GM19193 (cell line): ENCODE results near the gene EEF1G.

ENCODE experiments used
- POLR2A ChIP-seq: IDR thresholded peaks from 4 replicates; pipeline ENCODE4 v1.6.1; 2011; ENCODE audit not compliant: insufficient read depth, insufficient read length; ENCODE audit errors: extremely low read depth

The EEF1G gene

DNA sequence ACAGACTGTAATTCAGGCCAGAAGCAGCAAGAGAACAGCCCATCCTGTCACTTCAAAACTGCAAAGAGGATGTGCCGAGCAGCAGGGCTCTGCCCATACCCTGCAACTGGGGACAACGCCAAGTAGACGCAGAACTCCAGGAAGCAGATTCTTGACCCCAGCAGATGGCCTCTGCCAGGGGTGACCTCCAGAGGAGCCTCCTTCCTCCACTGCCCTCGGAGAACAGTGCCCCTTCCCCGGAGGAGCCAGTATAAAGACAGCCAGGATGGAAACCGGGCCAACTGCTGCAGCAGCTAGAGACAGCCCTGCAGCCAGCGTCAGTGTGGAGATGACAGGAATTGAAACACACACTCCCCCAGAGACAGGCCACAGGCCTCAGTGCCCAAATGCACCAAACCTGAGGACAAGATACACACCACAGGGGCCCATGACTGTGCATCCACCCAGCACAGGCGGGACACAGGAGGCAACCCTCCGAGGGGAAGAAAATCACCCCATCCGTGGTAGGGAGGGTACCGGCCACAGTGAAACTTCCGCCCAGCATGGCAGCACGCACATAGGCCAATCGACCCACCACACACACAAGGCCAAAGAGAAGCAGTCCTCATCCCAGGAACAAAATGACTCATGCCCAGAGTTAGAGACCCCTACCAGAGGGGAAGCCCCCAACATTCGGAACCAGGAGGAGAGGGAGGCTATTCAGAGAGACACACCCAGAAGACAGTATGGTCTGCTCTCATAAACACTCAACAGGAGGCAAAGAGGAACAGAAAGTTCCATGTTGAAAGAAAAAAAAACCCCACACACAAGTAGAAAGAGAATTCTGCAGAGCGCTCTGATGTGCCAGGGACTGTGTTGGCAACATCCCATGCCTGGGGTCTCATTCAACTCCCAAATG is 32.6 kb downstream of the EEF1G start:
- TF ChIP-seq POLR2A, result peak; percentile 42

GRCh38 chr11:62539238-62539925 is 34.3 kb downstream of the EEF1G start:
- no peak for TF ChIP-seq POLR2A

DNA sequence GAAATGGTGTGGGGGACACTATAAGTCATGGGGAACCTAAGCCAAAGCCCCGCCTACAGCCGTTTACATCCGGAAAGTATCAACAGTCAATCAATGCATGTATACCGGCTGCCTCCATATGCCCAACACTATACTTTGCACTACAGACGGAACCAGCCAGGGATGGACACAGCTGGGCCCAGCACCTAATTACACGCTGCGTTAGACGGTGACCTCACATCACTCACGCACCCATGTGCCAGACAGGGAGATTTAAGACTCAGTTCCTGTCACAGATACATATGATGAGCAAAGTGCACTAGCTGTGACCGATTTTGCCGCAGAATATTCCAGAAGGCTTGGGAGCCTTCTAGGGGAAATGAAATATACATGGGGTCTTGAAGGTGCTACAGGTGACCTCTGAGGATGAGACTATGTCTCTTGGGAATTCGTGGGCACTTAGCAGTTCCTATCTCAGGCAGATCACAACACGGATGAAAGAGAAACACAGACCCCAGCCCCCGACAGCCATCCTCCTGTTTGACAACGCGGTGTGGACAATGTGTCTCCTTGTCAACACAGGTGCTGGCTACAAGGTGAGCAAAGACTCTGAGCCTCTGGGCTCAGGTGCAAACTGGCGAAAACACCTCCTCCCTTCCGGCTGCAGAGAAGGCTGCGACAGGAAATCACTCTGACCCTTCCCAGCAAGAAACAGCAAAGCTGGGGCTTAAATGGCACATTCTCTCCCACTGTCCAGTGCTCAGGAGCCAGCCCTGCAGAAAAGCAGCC is 35.0 kb downstream of the EEF1G start:
- TF ChIP-seq POLR2A, result no peak

DNA sequence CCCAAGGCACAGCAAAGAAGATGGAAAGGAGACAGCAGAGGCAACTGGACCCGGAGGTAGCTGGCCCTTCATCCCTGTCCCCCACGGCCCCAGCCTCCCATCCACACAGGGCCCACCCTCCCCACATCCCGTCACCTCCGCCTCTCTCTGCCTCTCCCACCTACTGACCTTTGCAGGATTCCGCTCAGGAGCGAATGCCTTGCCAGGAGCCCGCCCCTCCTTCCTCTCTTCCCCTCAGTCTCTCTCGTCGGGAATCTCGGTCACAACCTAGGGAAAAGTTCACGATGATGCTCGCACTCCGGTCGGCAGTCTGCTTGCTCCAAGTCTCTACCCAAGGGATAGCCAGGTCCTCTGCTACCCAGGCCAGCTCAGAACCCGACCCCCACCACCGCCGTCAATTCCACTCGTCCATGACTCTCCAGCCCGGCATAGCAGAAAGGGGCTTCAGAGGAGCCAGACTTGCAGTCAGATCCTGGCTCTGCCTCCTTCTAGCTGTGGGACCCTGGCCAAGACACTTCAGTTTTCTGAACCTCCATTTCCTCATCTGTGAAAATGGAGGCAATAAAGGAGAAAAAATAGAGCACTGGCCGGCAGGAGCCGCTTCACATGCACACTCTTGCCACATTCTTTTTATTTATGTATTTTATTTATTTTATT is 37.3 kb downstream of the EEF1G start:
- TF ChIP-seq POLR2A, result no peak

- TF ChIP-seq POLR2A, result no peak
These were observed 37.9 kb downstream of the EEF1G start for GRCh38 chr11:62535802-62536201.

GRCh38 chr11:62534779-62535545 is 38.7 kb downstream of the EEF1G start:
- TF ChIP-seq POLR2A, result no peak

DNA sequence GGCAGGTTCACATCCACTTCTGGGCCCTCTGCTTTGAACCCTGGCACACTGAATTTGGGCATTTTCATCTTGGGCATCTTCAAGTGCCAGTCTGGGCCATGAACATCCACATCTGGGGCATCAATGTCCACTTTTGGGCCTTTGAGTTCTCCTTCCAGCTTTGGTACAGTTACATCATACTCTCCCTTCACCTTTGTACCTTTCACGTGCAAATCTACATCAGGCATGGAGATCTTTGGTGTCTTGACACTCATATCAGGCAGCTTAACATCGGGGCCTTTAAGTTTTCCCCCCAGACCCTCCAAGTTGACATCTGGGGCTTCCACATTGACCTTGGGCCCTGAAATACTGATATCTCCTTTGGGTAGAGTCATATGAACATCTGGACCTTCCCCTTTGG is 41.6 kb downstream of the EEF1G start:
- TF ChIP-seq POLR2A, result no peak

GRCh38 chr11:62516736-62517371 is 56.8 kb downstream of the EEF1G start:
- no peak for TF ChIP-seq POLR2A

GRCh38 chr11:62514151-62514550 is 59.5 kb downstream of the EEF1G start:
- TF ChIP-seq POLR2A, result no peak

GRCh38 chr11:62513626-62514025 is 60.1 kb downstream of the EEF1G start:
- no peak for TF ChIP-seq POLR2A

- no peak for TF ChIP-seq POLR2A
These were observed 60.7 kb downstream of the EEF1G start for GRCh38 chr11:62512961-62513360.
